ENCODE data around the gene CLEC3A. TPM values are rescaled to one million over a fixed set of nuclear protein-coding genes. Genes with fewer than 3 reads are reported as not detected.

CLEC3A gene
- total RNA-seq, 1 experiment from 2014 or later, result not detected

- H3K27ac Mint-ChIP-seq (ENCODE audit: unreplicated experiment), result no peak overlapping the region
- no peak for DNase-seq
- intact Hi-C loops (cut with micrococcal nuclease; ENCODE audit: unreplicated experiment), result no loop called here
- CTCF ChIA-PET, result no interaction called here
- TF ChIP-seq, protein P1, sequence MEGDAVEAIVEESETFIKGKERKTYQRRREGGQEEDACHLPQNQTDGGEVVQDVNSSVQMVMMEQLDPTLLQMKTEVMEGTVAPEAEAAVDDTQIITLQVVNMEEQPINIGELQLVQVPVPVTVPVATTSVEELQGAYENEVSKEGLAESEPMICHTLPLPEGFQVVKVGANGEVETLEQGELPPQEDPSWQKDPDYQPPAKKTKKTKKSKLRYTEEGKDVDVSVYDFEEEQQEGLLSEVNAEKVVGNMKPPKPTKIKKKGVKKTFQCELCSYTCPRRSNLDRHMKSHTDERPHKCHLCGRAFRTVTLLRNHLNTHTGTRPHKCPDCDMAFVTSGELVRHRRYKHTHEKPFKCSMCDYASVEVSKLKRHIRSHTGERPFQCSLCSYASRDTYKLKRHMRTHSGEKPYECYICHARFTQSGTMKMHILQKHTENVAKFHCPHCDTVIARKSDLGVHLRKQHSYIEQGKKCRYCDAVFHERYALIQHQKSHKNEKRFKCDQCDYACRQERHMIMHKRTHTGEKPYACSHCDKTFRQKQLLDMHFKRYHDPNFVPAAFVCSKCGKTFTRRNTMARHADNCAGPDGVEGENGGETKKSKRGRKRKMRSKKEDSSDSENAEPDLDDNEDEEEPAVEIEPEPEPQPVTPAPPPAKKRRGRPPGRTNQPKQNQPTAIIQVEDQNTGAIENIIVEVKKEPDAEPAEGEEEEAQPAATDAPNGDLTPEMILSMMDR (IDR thresholded peaks at IDR 0.05; ENCODE audit: unreplicated experiment), result no peak
- no peak overlapping the region for H3K4me3 Mint-ChIP-seq (ENCODE audit: low read depth, unreplicated experiment)
- no TSS peak for BruUV-seq (replicated peaks)
- H3K27me3 Mint-ChIP-seq (ENCODE audit: unreplicated experiment), result no peaks in the 10 kb centered on the region
- H3K9me3 Mint-ChIP-seq (ENCODE audit: low read depth, unreplicated experiment), result peaks cover 4% of the 10 kb centered on the region
- no peaks in the 10 kb centered on the region for H3K36me3 Mint-ChIP-seq (ENCODE audit: insufficient read depth, unreplicated experiment)
- no peaks in the 10 kb centered on the region for H3K4me1 Mint-ChIP-seq (ENCODE audit: low read depth, unreplicated experiment)
Measured at GRCh38 chr16:77998350-77999023, 23.9 kb upstream of the CLEC3A start.

- Mint-ChIP-seq H3K27ac (ENCODE audit: unreplicated experiment) (no peak overlapping the region), H3K36me3 (ENCODE audit: insufficient read depth, unreplicated experiment) (no peaks in the 10 kb centered on the region), H3K4me3 (ENCODE audit: low read depth, unreplicated experiment) (no peak overlapping the region), H3K27me3 (ENCODE audit: unreplicated experiment) (no peaks in the 10 kb centered on the region), H3K4me1 (ENCODE audit: low read depth, unreplicated experiment) (no peaks in the 10 kb centered on the region), H3K9me3 (ENCODE audit: low read depth, unreplicated experiment) (peaks cover 2% of the 10 kb centered on the region)
- CTCF ChIA-PET, result no interaction called here
- TF ChIP-seq, protein P1 (IDR thresholded peaks at IDR 0.05; ENCODE audit: unreplicated experiment), result no peak
- intact Hi-C loops (cut with micrococcal nuclease; ENCODE audit: unreplicated experiment), result loop anchor here (5.0 kb wide), 1 partner anchor 49 kb away; no protein-coding TSS in a partner anchor
- DNase-seq, result no peak
- BruUV-seq (replicated peaks), result no TSS peak
Measured at GRCh38 chr16:78001451-78002025, 20.8 kb upstream of the CLEC3A start.

DNA sequence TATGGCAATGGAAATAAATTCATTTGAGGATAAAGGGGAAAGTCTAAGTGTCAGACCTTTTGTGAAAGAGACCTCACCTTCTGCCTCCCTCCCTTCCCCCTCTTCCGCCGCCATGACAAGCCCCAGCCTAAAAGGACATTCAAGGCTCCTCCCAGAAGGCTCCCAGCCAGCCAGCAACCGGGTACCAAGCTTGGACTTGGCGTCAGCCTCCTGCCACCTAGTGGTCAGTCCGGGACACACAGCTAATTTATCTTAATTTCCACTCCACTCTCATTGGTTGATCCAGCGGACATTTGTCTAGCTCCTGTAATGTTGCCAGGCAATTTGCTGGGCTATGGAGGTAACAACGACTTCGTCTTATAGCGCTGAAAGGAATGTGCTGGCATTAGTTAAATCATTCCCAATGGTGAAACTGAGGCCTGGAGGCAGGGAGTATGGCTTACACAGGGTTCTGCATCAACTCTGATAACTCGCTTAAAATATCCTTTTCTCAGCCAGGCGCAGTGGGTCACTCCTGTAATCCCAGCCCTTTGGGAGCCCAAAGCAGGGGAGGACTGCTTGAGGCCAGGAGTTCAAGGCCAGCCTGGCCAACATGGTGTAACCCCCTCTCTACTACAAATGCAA is 19.3 kb upstream of the CLEC3A start:
- BruUV-seq (replicated peaks), result no TSS peak
- Mint-ChIP-seq H3K9me3 (ENCODE audit: low read depth, unreplicated experiment) (peaks cover 2% of the 10 kb centered on the region), H3K4me3 (ENCODE audit: low read depth, unreplicated experiment) (no peak overlapping the region), H3K27me3 (ENCODE audit: unreplicated experiment) (no peaks in the 10 kb centered on the region), H3K36me3 (ENCODE audit: insufficient read depth, unreplicated experiment) (no peaks in the 10 kb centered on the region), H3K4me1 (ENCODE audit: low read depth, unreplicated experiment) (no peaks in the 10 kb centered on the region), H3K27ac (ENCODE audit: unreplicated experiment) (no peak overlapping the region)
- intact Hi-C loops (cut with micrococcal nuclease; ENCODE audit: unreplicated experiment), result loop anchor here (1.0 to 5.0 kb wide), 2 partner anchors 51 to 328 kb away; no protein-coding TSS in a partner anchor
- peak; percentile 86 for DNase-seq
- CTCF ChIA-PET, result interaction anchor here (0.7 to 1.3 kb wide), 4 partner anchors 23 to 331 kb away, joined by 3 to 4 read pairs (median 4); no protein-coding TSS in a partner anchor
- TF ChIP-seq, protein P1 (IDR thresholded peaks at IDR 0.05; ENCODE audit: unreplicated experiment), result peak; percentile 81

GRCh38 chr16:78004517-78004916 is 17.8 kb upstream of the CLEC3A start:
- CTCF ChIA-PET, result interaction anchor here (0.6 kb wide), 1 partner anchor 224 kb away, joined by 4 read pairs; no protein-coding TSS in a partner anchor
- Mint-ChIP-seq H3K9me3 (ENCODE audit: low read depth, unreplicated experiment) (no peaks in the 10 kb centered on the region), H3K4me1 (ENCODE audit: low read depth, unreplicated experiment) (no peaks in the 10 kb centered on the region), H3K36me3 (ENCODE audit: insufficient read depth, unreplicated experiment) (no peaks in the 10 kb centered on the region), H3K27me3 (ENCODE audit: unreplicated experiment) (no peaks in the 10 kb centered on the region), H3K4me3 (ENCODE audit: low read depth, unreplicated experiment) (no peak overlapping the region), H3K27ac (ENCODE audit: unreplicated experiment) (no peak overlapping the region)
- intact Hi-C loops (cut with micrococcal nuclease; ENCODE audit: unreplicated experiment), result loop anchor here (5.0 kb wide), 1 partner anchor 52 kb away; no protein-coding TSS in a partner anchor
- TF ChIP-seq, protein P1 (IDR thresholded peaks at IDR 0.05; ENCODE audit: unreplicated experiment), result no peak
- BruUV-seq (replicated peaks), result no TSS peak
- DNase-seq, result no peak

All from Calu3 (cell line).